HG03439 (cell line): ENCODE results near the gene CDCA7L.
"Not testable (repeated sequence)": the region's sequence is repeated elsewhere in the genome, so short reads cannot be mapped to it uniquely, and the experiment has no call there.

Source experiments
- ATAC-seq: cut with Tn5 transposase; IDR thresholded peaks from one replicate; pipeline ENCODE4 v1.9.1; 2021; ENCODE audit warnings: mild to moderate bottlenecking, moderate library complexity; ENCODE audit not compliant: unreplicated experiment

Gene CDCA7L

DNA sequence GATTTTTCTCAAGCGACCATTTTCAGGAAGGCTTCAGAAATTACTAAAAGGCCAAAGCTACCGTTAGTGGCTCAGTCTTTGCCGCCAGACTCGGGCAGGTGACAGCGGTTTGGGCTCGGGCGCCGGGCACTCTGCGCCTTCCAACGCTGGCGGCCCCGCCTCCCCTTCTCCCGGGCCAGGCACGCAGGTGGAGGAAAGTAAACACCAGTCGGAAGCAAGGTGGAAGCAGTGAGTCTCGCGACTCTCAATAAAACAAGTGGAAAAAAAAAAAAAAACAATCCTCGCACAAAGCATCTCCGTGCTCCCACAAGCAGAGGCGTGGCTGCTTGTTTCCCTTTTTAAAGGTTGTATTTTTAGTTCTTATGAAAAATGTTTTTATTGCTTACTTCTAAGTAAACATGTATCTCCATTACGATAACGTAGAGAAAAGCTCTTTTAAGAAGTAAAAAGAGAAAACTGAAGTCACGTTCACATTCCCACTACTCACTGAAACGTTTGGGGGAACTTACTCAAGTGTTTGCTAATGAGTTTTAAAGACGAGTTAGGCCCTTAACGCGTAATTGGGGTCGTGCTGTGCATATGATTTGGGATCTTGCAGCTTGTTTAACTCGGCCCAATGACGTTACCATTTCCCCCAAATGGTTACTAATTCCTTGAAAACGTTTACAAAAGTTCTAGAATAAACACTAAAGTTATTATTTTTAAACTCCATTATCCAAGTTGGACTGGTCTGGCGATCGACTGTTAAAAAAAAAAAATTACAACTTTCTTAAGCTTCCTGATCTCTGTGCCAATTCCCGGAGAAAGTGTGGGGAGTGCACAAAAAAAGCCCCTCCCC lies 864 bp downstream of the CDCA7L start:
- ATAC-seq, result no peak

DNA sequence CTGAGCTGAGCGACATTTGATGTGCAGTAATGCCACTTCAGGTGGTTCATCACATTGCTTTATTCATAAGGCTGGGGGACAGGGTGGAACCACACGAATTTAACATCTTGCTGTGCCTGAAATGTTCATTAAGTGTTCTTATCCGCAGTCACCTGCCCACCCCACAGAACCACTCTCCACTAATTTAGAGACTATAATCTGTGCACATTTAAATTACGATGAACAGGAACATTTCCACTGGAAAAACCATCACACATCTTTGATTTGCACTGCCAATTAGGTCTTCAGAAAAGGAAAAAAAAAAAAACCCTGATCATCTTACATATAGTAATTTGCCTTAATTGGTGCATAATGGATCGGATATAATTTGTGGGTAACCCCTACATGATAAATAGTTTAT lies 2.3 kb downstream of the CDCA7L start:
- ATAC-seq, result no peak

DNA sequence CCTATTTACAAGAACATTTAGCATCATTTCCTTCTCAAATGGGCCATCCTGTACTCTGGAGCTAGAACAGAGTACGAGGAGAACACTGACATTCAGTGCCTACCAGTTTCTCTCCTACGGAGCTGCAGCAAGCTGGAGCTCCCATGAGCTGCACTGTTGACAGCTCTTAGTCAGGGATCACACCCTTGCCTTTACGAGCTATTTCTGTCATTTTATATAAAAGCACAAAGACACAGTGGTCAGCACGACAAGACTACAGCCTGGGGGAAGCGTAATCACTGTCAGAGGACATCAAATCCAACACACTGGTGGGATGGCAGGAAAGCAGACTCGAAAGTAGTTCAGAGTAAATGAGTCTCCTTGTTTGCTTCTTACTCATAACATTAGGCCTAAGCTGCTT lies 2.7 kb downstream of the CDCA7L start:
- ATAC-seq, result no peak

DNA sequence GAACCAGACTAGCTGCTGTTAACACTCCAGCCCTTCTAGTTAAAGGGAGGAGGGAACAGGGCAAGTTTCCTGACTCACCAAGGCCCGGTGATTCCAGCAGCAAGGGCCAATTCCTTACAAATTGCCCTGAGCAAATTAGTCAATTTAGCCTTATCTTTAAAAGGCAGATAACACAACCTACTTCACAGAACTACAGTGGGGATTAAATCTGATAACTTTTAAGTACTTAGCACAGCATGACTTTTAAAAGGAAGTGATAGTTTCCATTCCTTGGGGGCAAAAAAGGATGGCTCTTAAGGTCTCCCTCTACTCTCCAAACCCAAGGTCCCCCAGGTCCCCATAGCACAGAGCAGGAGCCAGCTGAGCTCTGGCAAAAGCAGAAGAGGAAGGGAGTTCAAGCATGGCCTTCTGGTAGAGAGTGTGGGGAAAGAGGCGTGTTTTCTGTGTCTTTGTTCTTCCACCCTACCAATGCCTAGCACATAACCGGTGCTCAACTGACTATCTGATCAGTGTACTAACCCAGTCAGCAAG lies 4.0 kb downstream of the CDCA7L start:
- no peak for ATAC-seq

DNA sequence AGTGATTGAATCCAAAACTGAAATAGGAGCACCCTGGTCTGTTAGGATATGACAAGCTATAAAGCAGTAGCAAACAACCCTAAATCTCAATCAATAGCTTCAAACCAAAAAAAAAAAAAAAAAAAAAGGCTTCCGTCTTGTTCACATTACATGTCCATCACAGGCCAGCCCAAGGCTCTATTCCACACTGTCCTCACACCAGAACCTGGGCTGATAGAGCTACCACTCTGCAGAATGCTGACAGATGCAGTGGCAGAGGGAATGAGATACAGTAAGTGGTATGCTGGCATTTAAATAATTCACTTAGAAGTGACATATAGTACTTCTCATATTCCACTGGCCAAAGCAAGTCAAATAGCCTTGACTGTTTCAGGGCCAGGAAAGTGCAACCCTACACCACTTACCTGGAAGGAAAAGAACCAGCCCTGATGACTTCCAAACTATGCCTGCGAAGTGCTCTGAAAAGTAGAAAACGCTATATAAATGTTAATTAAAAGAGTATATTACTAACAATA lies 5.8 kb downstream of the CDCA7L start:
- no peak for ATAC-seq

DNA sequence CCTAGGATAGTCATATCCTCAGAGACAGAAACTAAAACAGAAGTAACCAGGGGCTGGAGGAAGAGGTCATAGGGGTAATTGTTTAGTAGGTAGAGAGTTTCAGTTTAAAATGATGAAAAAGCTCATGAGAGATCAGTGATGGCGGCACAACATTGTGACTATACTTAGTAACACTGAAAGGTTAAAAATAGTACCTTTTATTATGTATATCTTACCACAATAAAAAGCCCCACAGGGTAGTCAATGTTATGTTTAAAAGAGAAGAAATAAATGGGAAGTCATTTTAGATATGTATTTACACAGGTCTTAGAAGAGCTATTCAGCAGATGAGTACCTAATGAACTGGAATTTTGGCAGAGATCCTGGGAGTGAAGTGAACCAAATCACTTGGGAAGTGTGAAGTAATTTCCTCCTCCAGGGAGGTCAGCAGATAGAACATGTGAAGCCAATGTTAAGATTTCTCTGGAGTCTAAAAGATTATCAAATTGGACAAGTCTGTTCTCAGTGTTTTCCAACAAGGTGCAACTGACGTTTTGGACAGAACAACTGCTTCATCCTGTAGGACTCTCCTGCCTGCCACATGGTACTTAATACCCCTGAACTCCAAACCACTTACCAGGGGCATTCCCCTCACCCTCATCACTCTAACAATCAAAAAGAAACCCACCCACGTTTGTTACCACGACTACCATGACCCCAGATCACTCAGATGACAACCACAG lies 6.4 kb downstream of the CDCA7L start:
- ATAC-seq, result peak; percentile 75

DNA sequence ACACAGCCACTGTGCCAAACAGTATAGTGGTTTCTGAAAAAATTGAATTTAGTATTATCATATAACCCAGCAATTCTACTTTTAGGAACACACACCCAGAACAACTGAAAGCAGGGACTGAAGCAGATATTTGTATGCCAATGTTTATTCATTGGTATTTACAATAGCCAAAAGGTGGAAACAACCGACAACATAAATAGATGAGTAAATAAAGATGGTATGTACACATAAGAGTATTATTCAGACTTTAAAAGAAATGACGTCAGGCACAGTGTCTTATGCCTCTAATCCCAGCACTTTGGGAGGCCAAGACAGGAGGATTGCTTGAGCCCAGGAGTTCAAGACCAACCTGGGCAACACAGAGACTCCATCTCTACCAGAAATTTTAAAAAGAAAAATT lies 7.2 kb downstream of the CDCA7L start:
- no peak for ATAC-seq

DNA sequence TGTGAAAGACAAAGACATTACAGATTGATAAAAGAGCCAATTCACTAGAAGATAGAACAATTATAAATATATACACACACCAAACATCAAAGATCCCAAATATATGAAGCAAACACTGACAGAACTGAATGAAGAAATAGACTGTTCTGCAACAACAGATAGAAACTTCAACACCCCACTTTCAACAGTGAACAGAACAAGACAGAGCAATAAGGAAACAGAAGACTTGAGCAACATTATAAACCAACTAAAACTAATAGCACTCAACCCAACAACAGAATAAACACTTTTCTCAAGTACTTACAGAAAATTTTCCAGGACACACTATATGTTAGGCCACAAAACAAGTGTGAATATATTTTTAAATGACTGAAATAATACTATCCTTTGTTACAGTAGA lies 10.9 kb downstream of the CDCA7L start:
- no peak for ATAC-seq

DNA sequence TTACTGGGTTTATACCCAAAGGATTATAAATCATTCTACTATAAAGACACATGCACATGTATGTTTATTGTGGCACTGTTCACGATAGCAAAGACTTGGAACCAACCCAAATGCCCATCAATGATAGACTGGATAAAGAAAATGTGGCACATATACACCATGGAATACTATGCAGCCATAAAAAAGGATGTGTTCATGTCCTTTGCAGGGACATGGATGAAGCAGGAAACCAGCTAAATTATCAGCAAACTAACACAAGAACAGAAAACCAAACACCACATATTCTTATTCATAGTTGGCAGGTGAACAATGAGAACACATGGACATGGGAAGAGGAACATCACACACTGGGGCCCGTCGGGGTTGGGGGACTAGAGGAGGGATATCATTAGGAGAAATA lies 12.4 kb downstream of the CDCA7L start:
- ATAC-seq, result not testable (repeated sequence)

DNA sequence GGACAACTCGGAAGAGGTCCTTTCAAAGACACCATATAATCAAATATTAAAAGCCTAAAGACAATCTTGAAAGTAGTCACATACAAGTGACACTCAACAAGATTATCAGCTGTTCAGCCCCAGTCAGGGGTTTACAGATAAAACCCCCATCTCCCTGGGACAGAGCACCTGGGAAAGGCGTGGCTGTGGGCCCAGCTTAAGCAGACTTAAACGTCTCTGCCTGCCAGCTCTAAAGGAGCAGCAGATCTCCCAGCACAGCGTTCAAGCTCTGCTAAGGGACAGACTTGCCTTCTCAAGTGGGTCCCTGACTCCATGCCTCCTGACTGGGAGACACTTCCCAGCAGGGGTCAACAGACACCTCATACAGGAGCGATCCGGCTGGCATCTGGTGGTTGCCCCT lies 18.0 kb downstream of the CDCA7L start:
- ATAC-seq, result no peak

DNA sequence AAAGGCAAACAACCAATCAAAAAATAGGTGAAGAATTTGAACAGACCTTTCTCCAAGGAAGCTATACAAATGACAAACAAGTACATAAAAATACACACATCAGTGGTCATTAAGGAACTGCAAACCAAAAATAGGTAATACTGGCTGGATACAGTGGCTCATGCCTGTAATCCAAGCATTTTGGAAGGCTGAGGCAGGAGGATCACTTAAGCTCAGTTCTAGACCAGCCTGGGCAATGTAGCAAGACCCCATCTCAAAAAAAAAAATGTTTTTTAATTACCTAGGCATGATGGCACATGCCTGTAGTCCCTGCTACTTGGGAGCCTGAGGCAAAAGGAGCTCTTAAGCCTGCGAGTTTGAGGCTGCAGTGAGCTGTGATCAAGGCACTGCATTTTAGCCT lies 19.3 kb downstream of the CDCA7L start:
- ATAC-seq, result no peak

DNA sequence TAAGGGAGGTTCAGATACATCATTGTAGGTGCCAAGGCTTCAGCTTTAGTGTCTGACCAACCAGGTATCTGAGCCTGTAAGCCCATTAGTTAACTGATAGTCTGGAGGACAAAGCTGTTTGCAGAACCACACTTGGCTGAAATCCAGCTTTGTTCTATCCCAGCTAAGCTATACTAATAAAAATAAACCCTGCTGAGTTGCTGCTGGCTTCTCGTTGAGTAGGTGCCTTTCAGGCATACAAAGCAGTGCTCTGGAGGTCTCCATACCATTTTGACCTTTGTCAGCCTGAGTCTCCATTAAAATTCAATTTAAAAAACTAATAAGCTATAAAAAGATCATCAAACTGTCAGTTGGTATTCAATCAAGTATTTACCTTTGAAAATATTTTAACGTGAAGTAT lies 22.0 kb downstream of the CDCA7L start:
- no peak for ATAC-seq

DNA sequence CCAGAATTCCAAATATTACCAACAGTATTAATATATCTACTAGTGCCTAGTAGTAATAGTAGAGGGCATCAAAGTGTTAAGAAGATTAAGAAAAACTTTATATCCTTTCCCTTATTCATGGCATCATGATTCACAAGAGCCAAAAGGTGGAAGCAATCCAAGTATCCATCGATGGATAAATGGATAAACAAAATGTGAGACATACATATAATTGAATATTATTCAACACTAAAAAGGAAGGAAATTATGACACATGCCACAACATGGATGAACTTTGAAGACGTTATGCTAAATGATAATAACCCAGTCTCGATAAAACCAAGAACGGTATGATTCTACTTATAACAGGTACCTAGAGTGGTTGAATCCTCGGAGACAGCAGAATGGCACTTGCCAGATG lies 23.1 kb downstream of the CDCA7L start:
- ATAC-seq, result no peak

DNA sequence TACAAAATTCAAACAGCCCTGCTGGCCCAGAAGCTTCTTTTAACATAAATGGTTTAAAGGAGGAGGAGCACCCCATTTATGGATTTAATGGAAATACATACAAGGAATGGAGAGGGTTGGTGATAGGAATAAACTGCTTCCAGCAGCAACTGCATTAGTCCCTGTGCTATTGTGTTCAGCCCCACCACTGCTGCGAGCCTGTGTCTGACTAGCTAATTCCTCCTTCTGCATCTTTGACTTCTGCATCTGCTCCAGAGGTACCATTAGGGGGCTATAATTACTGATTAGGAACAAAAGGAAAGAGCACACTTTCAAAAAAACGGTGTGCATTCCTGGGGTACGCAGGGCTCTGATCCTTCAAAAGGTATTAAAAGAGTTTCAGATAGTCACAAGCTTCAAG lies 24.8 kb downstream of the CDCA7L start:
- no peak for ATAC-seq

DNA sequence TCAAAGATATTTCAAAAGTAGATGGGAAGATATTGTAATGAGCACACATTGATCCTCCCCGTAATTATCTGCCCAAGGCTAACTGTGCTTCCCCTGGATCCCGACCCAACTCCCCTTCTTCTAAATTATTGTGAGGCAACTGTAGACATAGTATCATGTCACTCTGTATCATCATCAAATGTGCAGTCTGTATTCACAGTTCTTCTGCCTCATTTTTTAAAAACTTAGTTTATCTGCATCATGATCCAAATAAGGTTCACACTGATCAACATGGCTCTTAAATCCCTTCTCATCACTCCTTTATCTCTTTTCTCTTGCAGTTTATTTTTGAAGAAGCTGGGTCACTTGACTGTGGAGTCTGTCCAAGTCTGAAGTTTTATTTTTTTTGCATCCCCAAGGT lies 27.5 kb downstream of the CDCA7L start:
- ATAC-seq, result no peak

DNA sequence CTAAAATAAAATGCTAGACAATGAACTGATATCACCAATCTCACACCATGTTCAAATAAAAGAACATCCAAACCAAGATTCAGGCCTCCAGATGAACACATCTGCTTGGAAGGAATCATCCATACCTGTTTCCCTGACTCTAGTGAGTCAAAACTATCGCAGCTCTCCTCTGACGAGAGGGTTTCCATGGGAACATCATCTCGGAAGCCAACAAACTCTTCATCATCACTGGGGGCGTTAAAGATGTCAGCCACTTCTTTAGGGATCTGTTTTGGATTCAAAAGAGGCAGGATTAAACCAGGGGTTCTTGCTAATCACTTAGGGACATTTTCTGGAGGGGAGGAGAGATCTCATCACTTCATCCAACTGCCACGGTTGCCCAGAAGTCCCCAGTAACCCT lies 29.1 kb downstream of the CDCA7L start:
- no peak for ATAC-seq

DNA sequence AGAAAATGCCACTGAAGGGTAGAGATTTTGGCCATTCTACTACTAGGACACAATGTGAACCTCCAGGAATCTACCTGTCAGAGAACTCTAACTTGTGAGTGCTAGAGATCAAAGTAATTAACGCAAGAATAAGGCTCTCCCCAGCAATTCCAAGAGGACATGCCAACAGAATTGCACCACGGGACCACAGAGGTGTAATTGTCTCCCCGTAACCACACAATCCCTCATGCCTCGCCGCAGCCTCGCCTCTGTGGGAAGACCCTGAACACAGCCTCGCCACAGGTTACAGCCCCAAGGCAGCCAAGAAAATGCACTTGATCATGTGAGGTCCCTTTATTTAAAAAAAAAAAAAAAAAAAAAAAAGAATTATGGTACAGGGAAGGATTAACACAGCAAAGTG lies 29.5 kb downstream of the CDCA7L start:
- ATAC-seq, result no peak

DNA sequence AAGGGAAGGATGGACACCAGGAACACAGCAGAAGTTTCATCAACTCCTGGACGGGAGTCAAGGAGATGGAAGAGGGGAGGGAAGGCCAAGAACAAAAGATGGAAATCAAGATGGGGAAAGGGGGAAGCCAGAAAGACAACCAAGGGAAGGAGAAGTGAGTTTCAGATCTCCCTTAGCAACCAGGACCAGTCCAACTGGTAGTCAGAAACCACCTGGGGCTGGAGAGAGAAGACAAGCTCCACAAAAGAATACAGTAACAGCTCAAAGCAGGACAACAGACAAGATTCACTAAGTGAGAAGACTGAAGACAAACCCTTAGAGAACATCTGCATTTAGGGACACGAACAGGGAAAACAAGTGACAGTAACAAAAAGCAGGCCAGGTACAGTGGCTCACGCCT lies 30.6 kb downstream of the CDCA7L start:
- no peak for ATAC-seq

DNA sequence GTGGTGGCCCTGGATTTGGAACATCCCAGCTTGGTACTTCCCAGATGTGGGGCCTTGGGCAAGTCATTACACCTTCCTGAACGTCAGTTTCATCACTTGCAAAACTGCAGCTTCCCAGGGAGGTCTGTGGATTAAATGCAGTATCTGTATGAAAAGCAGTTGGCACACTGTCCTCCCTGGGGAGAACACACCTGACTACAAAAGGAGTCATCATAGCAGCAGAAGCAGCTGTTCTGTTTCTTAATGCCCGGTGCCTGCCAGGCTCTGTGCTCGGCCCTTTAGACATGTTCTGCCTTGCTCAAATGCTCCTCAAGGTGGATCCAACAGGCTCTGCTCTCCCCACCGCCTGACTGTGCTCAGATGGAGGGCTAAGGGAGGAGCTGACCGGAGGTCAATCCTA lies 31.0 kb downstream of the CDCA7L start:
- ATAC-seq, result no peak

DNA sequence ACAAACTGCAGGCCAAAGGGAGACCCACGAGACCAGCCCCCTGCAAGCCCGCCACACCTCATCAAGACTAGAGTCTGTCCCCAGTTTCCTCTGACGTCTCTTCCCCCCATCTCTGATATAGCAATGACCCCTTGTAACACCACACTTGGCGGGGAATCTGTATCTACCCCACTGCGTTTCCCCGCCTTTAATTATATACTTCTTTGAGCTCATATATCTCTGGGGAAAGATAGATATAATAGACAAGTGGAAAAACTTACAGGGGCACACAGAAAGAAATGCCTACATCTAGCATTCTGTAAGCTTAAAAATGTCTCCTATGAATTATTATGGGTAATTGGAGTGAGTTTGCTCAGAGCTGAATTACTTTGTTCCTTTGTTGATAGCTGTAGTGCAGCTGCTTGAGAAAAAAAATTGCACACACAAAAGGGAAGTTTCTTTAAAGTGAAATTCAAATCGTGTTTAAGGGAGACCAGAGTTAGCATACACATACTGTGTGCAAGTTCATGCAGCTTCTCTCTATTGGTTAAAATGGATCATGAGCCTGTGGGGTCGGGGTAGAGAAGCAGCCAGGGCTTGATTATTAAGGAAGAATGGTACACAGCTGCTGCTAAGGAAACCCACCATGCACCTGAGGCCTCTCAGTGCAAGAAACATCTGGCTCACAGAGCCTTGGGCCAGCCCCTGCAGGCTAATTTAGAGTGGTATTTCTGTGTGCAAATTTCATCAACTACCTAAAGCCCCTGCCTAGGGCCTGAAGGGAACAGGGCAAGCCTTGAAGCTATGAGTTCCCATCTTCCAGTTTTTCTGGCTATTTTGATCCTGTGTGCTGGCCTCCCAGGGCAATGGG lies 32.5 kb downstream of the CDCA7L start:
- ATAC-seq, result no peak

DNA sequence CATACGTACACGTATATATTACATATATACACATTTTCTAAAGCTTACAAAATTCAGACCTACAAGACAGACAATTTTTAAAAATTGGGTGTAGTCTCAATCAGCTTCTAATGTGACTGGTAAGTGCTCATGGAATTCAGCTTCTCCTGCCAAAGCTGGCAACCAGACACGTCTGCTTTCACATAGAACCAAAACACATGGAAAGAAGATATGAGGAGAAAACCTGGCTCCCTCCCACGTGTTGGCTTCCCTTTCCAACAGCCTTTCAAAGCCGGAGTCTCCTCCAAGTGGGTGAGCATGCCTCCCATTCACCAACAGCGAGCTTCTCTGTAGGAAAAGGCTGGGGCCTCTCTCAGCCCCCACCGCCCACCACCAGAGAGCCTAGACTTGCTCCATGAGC lies 33.4 kb downstream of the CDCA7L start:
- ATAC-seq, result no peak
